Measurements from ENCODE around the gene PIANP.
"Not testable (repeated sequence)": the region's sequence is repeated elsewhere in the genome, so short reads cannot be mapped to it uniquely, and the experiment has no call there.

Gene PIANP

GRCh38 chr12:6729186-6729585 is 28.6 kb upstream of the PIANP start:
- peaks cover 6 to 8% of the 10 kb centered on the region in 2 donors for H3K4me1 ChIP-seq (ENCODE audit: control insufficient read depth in 1 of 2, insufficient read depth in 2 of 2, low read length in 2 of 2)
- H3K27me3 ChIP-seq (ENCODE audit: low read depth, low read length) = no peaks in the 10 kb centered on the region
- no peak overlapping the region for H3K27ac ChIP-seq (ENCODE audit: low read length)
- no peaks in the 10 kb centered on the region for H3K9me3 ChIP-seq (ENCODE audit: control insufficient read depth in 1 of 2, low read length in 2 of 2)
- H3K36me3 ChIP-seq (ENCODE audit: control insufficient read depth in 1 of 2, insufficient read depth in 2 of 2, low read length in 2 of 2) = peaks cover 38 to 47% of the 10 kb centered on the region in 2 donors
- no peak overlapping the region for H3K4me3 ChIP-seq (ENCODE audit: low read depth in 1 of 2, low read length in 2 of 2)

- no peaks in the 10 kb centered on the region for H3K27me3 ChIP-seq (ENCODE audit: low read depth, low read length)
- H3K36me3 ChIP-seq (ENCODE audit: control insufficient read depth in 1 of 2, insufficient read depth in 2 of 2, low read length in 2 of 2) = peaks cover 27 to 28% of the 10 kb centered on the region in 2 donors
- H3K27ac ChIP-seq (ENCODE audit: low read length) = no peak overlapping the region
- H3K4me1 ChIP-seq (ENCODE audit: control insufficient read depth in 1 of 2, insufficient read depth in 2 of 2, low read length in 2 of 2) = peaks cover 6 to 8% of the 10 kb centered on the region in 2 donors
- no peak overlapping the region for H3K4me3 ChIP-seq (ENCODE audit: low read depth in 1 of 2, low read length in 2 of 2)
- no peaks in the 10 kb centered on the region for H3K9me3 ChIP-seq (ENCODE audit: control insufficient read depth in 1 of 2, low read length in 2 of 2)
Observed at GRCh38 chr12:6725350-6725749, 24.7 kb upstream of the PIANP start.

GRCh38 chr12:6724409-6724797 is 23.8 kb upstream of the PIANP start:
- Histone ChIP-seq H3K4me1 (ENCODE audit: control insufficient read depth in 1 of 2, insufficient read depth in 2 of 2, low read length in 2 of 2) (peaks cover 6 to 8% of the 10 kb centered on the region in 2 donors), H3K9me3 (ENCODE audit: control insufficient read depth in 1 of 2, low read length in 2 of 2) (no peaks in the 10 kb centered on the region), H3K36me3 (ENCODE audit: control insufficient read depth in 1 of 2, insufficient read depth in 2 of 2, low read length in 2 of 2) (peaks cover 18 to 19% of the 10 kb centered on the region in 2 donors), H3K4me3 (ENCODE audit: low read depth in 1 of 2, low read length in 2 of 2) (peak overlapping the region; percentile 61 to 87), H3K27ac (ENCODE audit: low read length) (peak overlapping the region; percentile 78), H3K27me3 (ENCODE audit: low read depth, low read length) (no peaks in the 10 kb centered on the region)

- Histone ChIP-seq H3K9me3 (ENCODE audit: control insufficient read depth in 1 of 2, low read length in 2 of 2) (no peaks in the 10 kb centered on the region), H3K27me3 (ENCODE audit: low read depth, low read length) (no peaks in the 10 kb centered on the region), H3K4me1 (ENCODE audit: control insufficient read depth in 1 of 2, insufficient read depth in 2 of 2, low read length in 2 of 2) (peaks cover 6 to 8% of the 10 kb centered on the region in 2 donors), H3K36me3 (ENCODE audit: control insufficient read depth in 1 of 2, insufficient read depth in 2 of 2, low read length in 2 of 2) (peaks cover 12 to 14% of the 10 kb centered on the region in 2 donors), H3K4me3 (ENCODE audit: low read depth in 1 of 2, low read length in 2 of 2) (peak within 1 kb of the TSS; percentile 61 to 87), H3K27ac (ENCODE audit: low read length) (peak within 1 kb of the TSS; percentile 78)
Observed at GRCh38 chr12:6723607-6724408, 23.2 kb upstream of the PIANP start, which contains the start of gene COPS7A. COPS7A (plus strand) TSS chr12:6724046; CDS start chr12:6724657, 611 bp downstream.

- no peaks in the 10 kb centered on the region for H3K27me3 ChIP-seq (ENCODE audit: low read depth, low read length)
- H3K4me1 ChIP-seq (ENCODE audit: control insufficient read depth in 1 of 2, insufficient read depth in 2 of 2, low read length in 2 of 2) = peaks cover 6 to 8% of the 10 kb centered on the region in 2 donors
- no peaks in the 10 kb centered on the region for H3K9me3 ChIP-seq (ENCODE audit: control insufficient read depth in 1 of 2, low read length in 2 of 2)
- peaks cover 2 to 5% of the 10 kb centered on the region in 2 donors for H3K36me3 ChIP-seq (ENCODE audit: control insufficient read depth in 1 of 2, insufficient read depth in 2 of 2, low read length in 2 of 2)
- H3K4me3 ChIP-seq (ENCODE audit: low read depth in 1 of 2, low read length in 2 of 2) = no peak overlapping the region
- H3K27ac ChIP-seq (ENCODE audit: low read length) = no peak overlapping the region
Observed at GRCh38 chr12:6722863-6723262, 22.2 kb upstream of the PIANP start.

- H3K4me1 ChIP-seq (ENCODE audit: control insufficient read depth in 1 of 2, insufficient read depth in 2 of 2, low read length in 2 of 2) = no peaks in the 10 kb centered on the region
- H3K27me3 ChIP-seq (ENCODE audit: low read depth, low read length) = no peaks in the 10 kb centered on the region
- H3K36me3 ChIP-seq (ENCODE audit: control insufficient read depth in 1 of 2, insufficient read depth in 2 of 2, low read length in 2 of 2) = no peaks in the 10 kb centered on the region
- no peaks in the 10 kb centered on the region for H3K9me3 ChIP-seq (ENCODE audit: control insufficient read depth in 1 of 2, low read length in 2 of 2)
- H3K27ac ChIP-seq (ENCODE audit: low read length) = no peak overlapping the region
- no peak overlapping the region for H3K4me3 ChIP-seq (ENCODE audit: low read depth in 1 of 2, low read length in 2 of 2)
Observed at GRCh38 chr12:6716874-6717437, 16.3 kb upstream of the PIANP start.

GRCh38 chr12:6716031-6716873 is 15.6 kb upstream of the PIANP start:
- not testable (repeated sequence) for H3K4me1 ChIP-seq (ENCODE audit: control insufficient read depth in 1 of 2, insufficient read depth in 2 of 2, low read length in 2 of 2); H3K27me3 ChIP-seq (ENCODE audit: low read depth, low read length); H3K4me3 ChIP-seq (ENCODE audit: low read depth in 1 of 2, low read length in 2 of 2); H3K36me3 ChIP-seq (ENCODE audit: control insufficient read depth in 1 of 2, insufficient read depth in 2 of 2, low read length in 2 of 2); H3K27ac ChIP-seq (ENCODE audit: low read length); H3K9me3 ChIP-seq (ENCODE audit: control insufficient read depth in 1 of 2, low read length in 2 of 2)

GRCh38 chr12:6708960-6709394 is 8.4 kb upstream of the PIANP start:
- H3K4me1 ChIP-seq (ENCODE audit: control insufficient read depth in 1 of 2, insufficient read depth in 2 of 2, low read length in 2 of 2) = no peaks in the 10 kb centered on the region
- no peak overlapping the region for H3K4me3 ChIP-seq (ENCODE audit: low read depth in 1 of 2, low read length in 2 of 2)
- H3K27ac ChIP-seq (ENCODE audit: low read length) = no peak overlapping the region
- H3K27me3 ChIP-seq (ENCODE audit: low read depth, low read length) = no peaks in the 10 kb centered on the region
- H3K9me3 ChIP-seq (ENCODE audit: control insufficient read depth in 1 of 2, low read length in 2 of 2) = no peaks in the 10 kb centered on the region
- H3K36me3 ChIP-seq (ENCODE audit: control insufficient read depth in 1 of 2, insufficient read depth in 2 of 2, low read length in 2 of 2) = no peaks in the 10 kb centered on the region

GRCh38 chr12:6708351-6708750 is 7.7 kb upstream of the PIANP start:
- not testable (repeated sequence) for H3K36me3 ChIP-seq (ENCODE audit: control insufficient read depth in 1 of 2, insufficient read depth in 2 of 2, low read length in 2 of 2); H3K9me3 ChIP-seq (ENCODE audit: control insufficient read depth in 1 of 2, low read length in 2 of 2); H3K27me3 ChIP-seq (ENCODE audit: low read depth, low read length); H3K27ac ChIP-seq (ENCODE audit: low read length); H3K4me1 ChIP-seq (ENCODE audit: control insufficient read depth in 1 of 2, insufficient read depth in 2 of 2, low read length in 2 of 2); H3K4me3 ChIP-seq (ENCODE audit: low read depth in 1 of 2, low read length in 2 of 2)

- peaks cover 0 to 9% of the 10 kb centered on the region in 2 donors for H3K4me1 ChIP-seq (ENCODE audit: control insufficient read depth in 1 of 2, insufficient read depth in 2 of 2, low read length in 2 of 2)
- H3K36me3 ChIP-seq (ENCODE audit: control insufficient read depth in 1 of 2, insufficient read depth in 2 of 2, low read length in 2 of 2) = no peaks in the 10 kb centered on the region
- no peak overlapping the region for H3K4me3 ChIP-seq (ENCODE audit: low read depth in 1 of 2, low read length in 2 of 2)
- H3K9me3 ChIP-seq (ENCODE audit: control insufficient read depth in 1 of 2, low read length in 2 of 2) = peaks cover 0 to 6% of the 10 kb centered on the region in 2 donors
- peaks cover 16% of the 10 kb centered on the region for H3K27me3 ChIP-seq (ENCODE audit: low read depth, low read length)
- no peak overlapping the region for H3K27ac ChIP-seq (ENCODE audit: low read length)
Observed at GRCh38 chr12:6703631-6704030, 3.0 kb upstream of the PIANP start.
